ENCODE measurements around the gene BNIP3. TPM values are rescaled to one million over a fixed set of nuclear protein-coding genes. Genes with fewer than 3 reads are reported as not detected.

BNIP3 gene
- total and polyA plus RNA-seq, 2 donors (not counting 3 experiments of a cell fraction or from before 2014, with no cell fraction given) = 51.4 to 53.3 TPM

DNA sequence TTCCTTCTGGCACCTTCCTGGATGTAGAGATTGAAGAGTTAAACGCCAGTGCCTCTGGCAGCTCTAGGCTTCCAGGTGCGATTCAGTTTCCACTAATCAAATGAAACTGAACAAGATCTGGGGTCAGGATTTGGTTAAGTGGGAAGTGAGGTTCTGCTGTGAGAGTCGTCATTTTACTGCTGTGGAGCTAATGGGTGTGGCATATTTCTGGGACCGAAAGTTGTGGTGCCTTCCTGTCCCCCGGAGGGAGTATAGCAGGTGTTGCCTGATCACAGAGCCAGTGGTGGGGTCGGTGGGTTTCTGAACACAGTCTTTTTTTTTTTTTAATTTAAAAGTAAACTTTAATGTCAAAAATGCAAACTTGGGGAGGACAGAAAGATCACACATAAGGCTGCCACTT lies 47.0 kb upstream of the BNIP3 start:
- no TSS peak for BruUV-seq (replicated peaks)
- Histone ChIP-seq H3K27me3 (ENCODE audit: control insufficient read depth in 2 of 2, insufficient read depth in 2 of 2, low read length in 2 of 2) (peaks cover 1 to 2% of the 10 kb centered on the region in 2 experiments), H3K4me1 (ENCODE audit: control insufficient read depth, extremely low read depth, insufficient read depth, low read length) (no peaks in the 10 kb centered on the region), H3K9me1 (replicated peaks; ENCODE audit: control insufficient read depth, extremely low read depth, insufficient read depth, low read length) (no peaks in the 10 kb centered on the region), H2AFZ (ENCODE audit: low read depth, low read length) (no peak overlapping the region), H3K27ac (ENCODE audit: insufficient read depth, low read depth, low read length) (no peak overlapping the region), H4K20me1 (replicated peaks; ENCODE audit: control insufficient read depth, extremely low read depth, insufficient read depth, low read length) (no peaks in the 10 kb centered on the region), H3K4me2 (ENCODE audit: insufficient read depth, low read length) (no peak overlapping the region), H3K79me2 (ENCODE audit: control insufficient read depth, insufficient read depth, low read length) (no peaks in the 10 kb centered on the region), H3K4me3 (replicated peaks in 1 of 3; ENCODE audit: insufficient read depth in 1 of 3, low read depth in 1 of 3, low read length in 3 of 3) (no peak overlapping the region), H3K9ac (replicated peaks; ENCODE audit: extremely low read depth, insufficient read depth, low read length) (no peak overlapping the region), H3K36me3 (ENCODE audit: control insufficient read depth in 2 of 2, extremely low read depth in 1 of 2, insufficient read depth in 2 of 2, low read length in 2 of 2) (no peaks in the 10 kb centered on the region), H3K9me3 (replicated peaks; ENCODE audit: control insufficient read depth, insufficient read depth, low read length) (no peaks in the 10 kb centered on the region)
- FAIRE-seq = no peak
- dilution Hi-C loops (cut with MboI; ENCODE audit: extremely low pct_ligation_motif_present, low sequenced_read_pairs) = no loop called here
- DNase-seq (ENCODE audit: low read depth, low spot score) = no peak
- ChIA-PET CTCF (no interaction called here), POLR2A (no interaction called here)
- TF ChIP-seq, protein P1, sequence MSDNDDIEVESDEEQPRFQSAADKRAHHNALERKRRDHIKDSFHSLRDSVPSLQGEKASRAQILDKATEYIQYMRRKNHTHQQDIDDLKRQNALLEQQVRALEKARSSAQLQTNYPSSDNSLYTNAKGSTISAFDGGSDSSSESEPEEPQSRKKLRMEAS (IDR thresholded peaks at IDR 0.05; ENCODE audit: insufficient read depth, insufficient read length) = no peak
- TF ChIP-seq EZH2 (IDR thresholded peaks at IDR 0.05; ENCODE audit: borderline replicate concordance, low read depth, low read length, severe bottlenecking) (no peak), FOS (IDR thresholded peaks at IDR 0.05; ENCODE audit: borderline replicate concordance, insufficient read depth, low read length) (no peak), POLR2A (IDR thresholded peaks at IDR 0.05; ENCODE audit: low read depth, low read length) (no peak), MYC (IDR thresholded peaks at IDR 0.05; ENCODE audit: low read depth, low read length) (no peak)
- intact Hi-C loops (cut with micrococcal nuclease) = no loop called here

DNA sequence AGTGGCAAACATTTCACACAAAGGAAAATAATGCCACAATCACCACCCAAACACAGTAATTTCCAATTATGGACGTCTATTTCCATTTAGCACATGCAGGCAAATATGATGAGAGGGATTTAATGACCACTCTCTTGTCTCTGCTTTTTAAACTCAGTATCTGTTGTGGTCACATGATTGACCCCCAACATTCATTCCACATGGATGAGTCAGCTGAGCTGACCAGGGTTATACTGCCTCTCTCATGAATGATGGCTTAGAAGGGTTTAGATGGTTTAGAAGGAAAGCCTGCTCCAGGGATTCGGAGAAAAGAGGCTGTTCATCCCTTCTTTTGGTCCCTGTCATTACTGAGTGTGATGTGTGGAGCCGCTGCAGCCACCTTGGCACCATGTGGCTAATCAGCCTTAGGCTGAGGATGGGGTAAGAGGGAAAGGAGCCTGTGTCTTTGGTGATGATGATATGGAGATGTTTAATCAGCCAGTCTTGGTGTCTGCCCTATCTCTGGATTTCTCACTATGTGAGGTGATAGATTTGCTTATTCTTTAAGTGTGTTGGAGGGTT lies 45.8 kb upstream of the BNIP3 start:
- Histone ChIP-seq H3K4me3 (replicated peaks in 1 of 3; ENCODE audit: insufficient read depth in 1 of 3, low read depth in 1 of 3, low read length in 3 of 3) (no peak overlapping the region), H2AFZ (ENCODE audit: low read depth, low read length) (no peak overlapping the region), H3K27me3 (ENCODE audit: control insufficient read depth in 2 of 2, insufficient read depth in 2 of 2, low read length in 2 of 2) (peaks cover 2 to 6% of the 10 kb centered on the region in 2 experiments), H3K27ac (ENCODE audit: insufficient read depth, low read depth, low read length) (no peak overlapping the region), H3K9me3 (replicated peaks; ENCODE audit: control insufficient read depth, insufficient read depth, low read length) (no peaks in the 10 kb centered on the region), H3K9ac (replicated peaks; ENCODE audit: extremely low read depth, insufficient read depth, low read length) (no peak overlapping the region), H3K36me3 (ENCODE audit: control insufficient read depth in 2 of 2, extremely low read depth in 1 of 2, insufficient read depth in 2 of 2, low read length in 2 of 2) (no peaks in the 10 kb centered on the region), H3K4me2 (ENCODE audit: insufficient read depth, low read length) (no peak overlapping the region), H4K20me1 (replicated peaks; ENCODE audit: control insufficient read depth, extremely low read depth, insufficient read depth, low read length) (no peaks in the 10 kb centered on the region), H3K4me1 (ENCODE audit: control insufficient read depth, extremely low read depth, insufficient read depth, low read length) (no peaks in the 10 kb centered on the region), H3K79me2 (ENCODE audit: control insufficient read depth, insufficient read depth, low read length) (no peaks in the 10 kb centered on the region), H3K9me1 (replicated peaks; ENCODE audit: control insufficient read depth, extremely low read depth, insufficient read depth, low read length) (no peaks in the 10 kb centered on the region)
- DNase-seq (ENCODE audit: low read depth, low spot score) (no peak), FAIRE-seq (no peak)
- dilution Hi-C loops (cut with MboI; ENCODE audit: extremely low pct_ligation_motif_present, low sequenced_read_pairs) (no loop called here), intact Hi-C loops (cut with micrococcal nuclease) (no loop called here)
- no TSS peak for BruUV-seq (replicated peaks)
- ChIA-PET POLR2A (no interaction called here), CTCF (no interaction called here)
- TF ChIP-seq MYC (IDR thresholded peaks at IDR 0.05; ENCODE audit: low read depth, low read length) (no peak), POLR2AphosphoS5 (IDR thresholded peaks at IDR 0.05; ENCODE audit: insufficient read depth, low read depth, low read length) (no peak), GATA2 (IDR thresholded peaks at IDR 0.05; ENCODE audit: insufficient read depth, insufficient read length, low read depth, low read length) (no peak), JUN (IDR thresholded peaks at IDR 0.05; ENCODE audit: borderline replicate concordance, insufficient read depth, insufficient read length, low read depth) (no peak), POLR2A (IDR thresholded peaks at IDR 0.05; ENCODE audit: low read depth, low read length) (no peak), EZH2 (IDR thresholded peaks at IDR 0.05; ENCODE audit: borderline replicate concordance, low read depth, low read length, severe bottlenecking) (no peak), FOS (IDR thresholded peaks at IDR 0.05; ENCODE audit: borderline replicate concordance, insufficient read depth, low read length) (no peak)
- TF ChIP-seq, protein P1 (IDR thresholded peaks at IDR 0.05; ENCODE audit: insufficient read depth, insufficient read length) = no peak
- TF ChIP-seq, protein P2, sequence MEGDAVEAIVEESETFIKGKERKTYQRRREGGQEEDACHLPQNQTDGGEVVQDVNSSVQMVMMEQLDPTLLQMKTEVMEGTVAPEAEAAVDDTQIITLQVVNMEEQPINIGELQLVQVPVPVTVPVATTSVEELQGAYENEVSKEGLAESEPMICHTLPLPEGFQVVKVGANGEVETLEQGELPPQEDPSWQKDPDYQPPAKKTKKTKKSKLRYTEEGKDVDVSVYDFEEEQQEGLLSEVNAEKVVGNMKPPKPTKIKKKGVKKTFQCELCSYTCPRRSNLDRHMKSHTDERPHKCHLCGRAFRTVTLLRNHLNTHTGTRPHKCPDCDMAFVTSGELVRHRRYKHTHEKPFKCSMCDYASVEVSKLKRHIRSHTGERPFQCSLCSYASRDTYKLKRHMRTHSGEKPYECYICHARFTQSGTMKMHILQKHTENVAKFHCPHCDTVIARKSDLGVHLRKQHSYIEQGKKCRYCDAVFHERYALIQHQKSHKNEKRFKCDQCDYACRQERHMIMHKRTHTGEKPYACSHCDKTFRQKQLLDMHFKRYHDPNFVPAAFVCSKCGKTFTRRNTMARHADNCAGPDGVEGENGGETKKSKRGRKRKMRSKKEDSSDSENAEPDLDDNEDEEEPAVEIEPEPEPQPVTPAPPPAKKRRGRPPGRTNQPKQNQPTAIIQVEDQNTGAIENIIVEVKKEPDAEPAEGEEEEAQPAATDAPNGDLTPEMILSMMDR (IDR thresholded peaks at IDR 0.05; ENCODE audit: extremely low read depth in 1 of 2, insufficient read depth in 1 of 2, low read depth in 1 of 2, low read length in 2 of 2) = no peak

Measured in endothelial cell of umbilical vein (primary cell).